GM06990 (cell line): Measurements from ENCODE around the gene ETV1.

Source experiments
- DNase-seq: peaks from one replicate; pipeline ENCODE4 v3.0.0-alpha.2; 2011; ENCODE audit not compliant: insufficient read length; ENCODE audit errors: extremely low read depth
- H3K27me3 ChIP-seq: replicated peaks from 2 replicates; pipeline ENCODE4 v1.6.0; 2011; ENCODE audit warnings: low read length; ENCODE audit not compliant: control insufficient read depth, insufficient read depth
- H3K36me3 ChIP-seq: 2 replicates; pipeline ENCODE4 v1.5.1; 2011; ENCODE audit warnings: low read length; ENCODE audit not compliant: control insufficient read depth, insufficient read depth
- H3K4me3 ChIP-seq: replicated peaks from 2 replicates; pipeline ENCODE4 v1.5.1; 2011; ENCODE audit warnings: low read depth, mild to moderate bottlenecking, control low read depth, low read length
- TF ChIP-seq, protein P1 (sequence below): IDR thresholded peaks from 2 replicates; pipeline ENCODE4 v1.5.1; 2011; ENCODE audit warnings: low read length, control low read depth, mild to moderate bottlenecking, inconsistent platforms; ENCODE audit not compliant: insufficient read depth, poor library complexity, severe bottlenecking

Gene ETV1

GRCh38 chr7:13948019-13948801, 41.3 kb downstream of the ETV1 start:
- TF ChIP-seq, protein P1, sequence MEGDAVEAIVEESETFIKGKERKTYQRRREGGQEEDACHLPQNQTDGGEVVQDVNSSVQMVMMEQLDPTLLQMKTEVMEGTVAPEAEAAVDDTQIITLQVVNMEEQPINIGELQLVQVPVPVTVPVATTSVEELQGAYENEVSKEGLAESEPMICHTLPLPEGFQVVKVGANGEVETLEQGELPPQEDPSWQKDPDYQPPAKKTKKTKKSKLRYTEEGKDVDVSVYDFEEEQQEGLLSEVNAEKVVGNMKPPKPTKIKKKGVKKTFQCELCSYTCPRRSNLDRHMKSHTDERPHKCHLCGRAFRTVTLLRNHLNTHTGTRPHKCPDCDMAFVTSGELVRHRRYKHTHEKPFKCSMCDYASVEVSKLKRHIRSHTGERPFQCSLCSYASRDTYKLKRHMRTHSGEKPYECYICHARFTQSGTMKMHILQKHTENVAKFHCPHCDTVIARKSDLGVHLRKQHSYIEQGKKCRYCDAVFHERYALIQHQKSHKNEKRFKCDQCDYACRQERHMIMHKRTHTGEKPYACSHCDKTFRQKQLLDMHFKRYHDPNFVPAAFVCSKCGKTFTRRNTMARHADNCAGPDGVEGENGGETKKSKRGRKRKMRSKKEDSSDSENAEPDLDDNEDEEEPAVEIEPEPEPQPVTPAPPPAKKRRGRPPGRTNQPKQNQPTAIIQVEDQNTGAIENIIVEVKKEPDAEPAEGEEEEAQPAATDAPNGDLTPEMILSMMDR: no peak
- Histone ChIP-seq H3K4me3 (no peak overlapping the region), H3K36me3 (no peaks in the 10 kb centered on the region), H3K27me3 (no peaks in the 10 kb centered on the region)
- peak; percentile 2 for DNase-seq

DNA sequence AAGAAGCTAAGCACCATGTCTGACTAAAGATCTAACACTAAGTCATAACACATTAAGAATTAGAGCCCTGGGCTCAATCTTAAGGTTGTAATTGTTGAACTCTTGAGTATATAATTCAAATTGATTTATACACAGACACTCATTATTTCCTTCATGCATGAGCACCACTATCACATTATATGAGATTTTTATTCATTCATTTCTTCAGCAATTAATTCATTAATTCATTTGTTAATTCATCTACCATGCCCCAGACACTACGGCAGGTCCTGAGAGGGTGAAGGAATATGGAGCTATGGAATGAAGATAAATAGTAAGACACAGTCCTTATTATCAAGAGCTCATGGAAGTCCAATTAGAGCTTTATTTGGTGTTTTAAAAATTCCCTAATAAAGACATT, 41.9 kb downstream of the ETV1 start:
- DNase-seq: no peak
- Histone ChIP-seq H3K36me3 (no peaks in the 10 kb centered on the region), H3K4me3 (no peak overlapping the region), H3K27me3 (no peaks in the 10 kb centered on the region)
- TF ChIP-seq, protein P1: no peak

- DNase-seq: no peak
- H3K36me3 ChIP-seq: no peaks in the 10 kb centered on the region
- TF ChIP-seq, protein P1: no peak
- H3K27me3 ChIP-seq: no peaks in the 10 kb centered on the region
- H3K4me3 ChIP-seq: no peak overlapping the region
Measured at GRCh38 chr7:13946181-13946580, 43.3 kb downstream of the ETV1 start.

- DNase-seq: no peak
- TF ChIP-seq, protein P1: no peak
Measured at GRCh38 chr7:13945670-13946069, 43.8 kb downstream of the ETV1 start.

DNA sequence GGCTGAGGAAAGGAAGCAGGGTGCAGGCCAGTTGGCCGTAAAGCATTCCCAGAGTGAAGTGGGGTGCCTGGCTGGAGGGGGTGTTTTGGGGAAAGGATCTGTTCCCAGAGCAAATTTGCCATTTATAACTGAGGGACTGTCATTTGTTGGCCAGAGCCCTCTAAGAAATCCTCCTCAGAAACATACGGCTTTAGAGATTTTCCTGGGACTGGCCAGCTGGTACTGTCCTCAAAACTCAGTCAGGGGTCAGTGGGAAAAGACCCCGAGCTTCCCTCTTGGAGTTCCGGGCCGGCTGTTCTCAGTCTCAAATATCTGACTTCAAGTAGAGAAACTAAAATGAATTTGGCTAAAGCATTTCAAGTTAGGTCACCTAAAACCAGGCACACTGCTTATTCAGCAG, 55.9 kb downstream of the ETV1 start:
- no peaks in the 10 kb centered on the region for H3K27me3 ChIP-seq
- H3K4me3 ChIP-seq: no peak overlapping the region
- TF ChIP-seq, protein P1: no peak
- no peak for DNase-seq
- no peaks in the 10 kb centered on the region for H3K36me3 ChIP-seq

More at GRCh38 chr7:13945670-13946069, 43.8 kb downstream of the ETV1 start:
- Histone ChIP-seq H3K36me3 (no peaks in the 10 kb centered on the region), H3K4me3 (no peak overlapping the region), H3K27me3 (no peaks in the 10 kb centered on the region)
